HEK293 (cell line): ENCODE measurements around the gene PDLIM1.

Experiments used
- CTCF ChIA-PET: fragments of 350-600 bp; formaldehyde crosslinking; extraction: SDS; loops from one replicate; lab custom pipeline; 2021; ENCODE audit warnings: antibody characterized with exemption; lab: Yijun Ruan, JAX
- POLR2A ChIA-PET: fragments of 300-600 bp; formaldehyde crosslinking; extraction: SDS; loops from one replicate; lab custom pipeline; 2020; ENCODE audit warnings: antibody characterized with exemption, inconsistent platforms; lab: Yijun Ruan, JAX
- H3K27ac ChIP-seq: fragments of 200-500 bp; sonication (Bioruptor generic); 2 replicates; pipeline ENCODE4 v1.5.1; 2014; ENCODE audit warnings: low read depth, low read length, control low read depth, inconsistent platforms; ENCODE audit errors: extremely low read depth
- H3K36me3 ChIP-seq, 2 experiments: fragments of 200-500 bp in 1 of 2; sonication (Bioruptor generic) in 1 of 2; 1 replicate in 1 of 2; 2 replicates in 1 of 2; pipeline ENCODE4 v1.5.1; 2014 to 2017; ENCODE audit warnings: inconsistent platforms in 2 of 2, low read length in 2 of 2; ENCODE audit not compliant: control insufficient read depth in 2 of 2, insufficient read depth in 1 of 2
- H3K4me1 ChIP-seq: fragments of 200-500 bp; sonication (Bioruptor generic); 2 replicates; pipeline ENCODE4 v1.5.1; 2014; ENCODE audit warnings: mild to moderate bottlenecking, low read length, inconsistent platforms; ENCODE audit not compliant: control insufficient read depth, insufficient read depth
- H3K4me3 ChIP-seq: 2 replicates; pipeline ENCODE4 v1.5.1; 2011; ENCODE audit warnings: low read depth, mild to moderate bottlenecking, control low read depth, low read length, moderate library complexity
- H3K9me3 ChIP-seq: fragments of 200-500 bp; sonication (Bioruptor generic); 2 replicates; pipeline ENCODE4 v1.5.1; 2014; ENCODE audit warnings: low read depth, low read length, inconsistent platforms; ENCODE audit not compliant: control insufficient read depth, insufficient read depth
- BCL6B ChIP-seq: fragments of 450-650 bp; formaldehyde crosslinking; IDR thresholded peaks from 2 replicates; pipeline ENCODE4 v1.5.1; 2017; ENCODE audit warnings: missing biosample characterization, missing genetic modification characterization
- CTCF ChIP-seq: fragments of 450-650 bp; formaldehyde crosslinking; IDR thresholded peaks from 2 replicates; pipeline ENCODE4 v1.5.1; 2016; ENCODE audit warnings: missing biosample characterization, missing genetic modification characterization
- KLF8 ChIP-seq: fragments of 450-650 bp; formaldehyde crosslinking; IDR thresholded peaks from 2 replicates; pipeline ENCODE4 v1.5.1; 2016; ENCODE audit warnings: missing biosample characterization, missing genetic modification characterization
- SETDB1 ChIP-seq: IDR thresholded peaks from one replicate; pipeline ENCODE4 v1.6.1; 2017; ENCODE audit warnings: mild to moderate bottlenecking, low read length, moderate library complexity, mixed read lengths; ENCODE audit not compliant: insufficient read length
- YY1 ChIP-seq: fragments of 450-650 bp; formaldehyde crosslinking; IDR thresholded peaks from 2 replicates; pipeline ENCODE4 v1.5.1; 2018; ENCODE audit warnings: missing biosample characterization, missing genetic modification characterization
- YY2 ChIP-seq: fragments of 450-650 bp; formaldehyde crosslinking; IDR thresholded peaks from 2 replicates; pipeline ENCODE4 v1.5.1; 2016; ENCODE audit warnings: missing biosample characterization, missing genetic modification characterization
- ZBTB1 ChIP-seq: fragments of 450-650 bp; formaldehyde crosslinking; IDR thresholded peaks from 2 replicates; pipeline ENCODE4 v1.5.1; 2016; ENCODE audit warnings: missing biosample characterization, missing genetic modification characterization
- ZBTB48 ChIP-seq: fragments of 450-650 bp; formaldehyde crosslinking; IDR thresholded peaks from 2 replicates; pipeline ENCODE4 v1.5.1; 2016; ENCODE audit warnings: missing biosample characterization, missing genetic modification characterization
- ZIC2 ChIP-seq: fragments of 450-650 bp; formaldehyde crosslinking; IDR thresholded peaks from 2 replicates; pipeline ENCODE4 v1.5.1; 2016; ENCODE audit warnings: missing biosample characterization, missing genetic modification characterization
- ZNF16 ChIP-seq: fragments of 450-650 bp; formaldehyde crosslinking; IDR thresholded peaks from 2 replicates; pipeline ENCODE4 v1.5.1; 2016; ENCODE audit warnings: low read depth, missing biosample characterization, missing genetic modification characterization
- ZNF292 ChIP-seq: fragments of 450-650 bp; formaldehyde crosslinking; IDR thresholded peaks from 2 replicates; pipeline ENCODE4 v1.5.1; 2016; ENCODE audit warnings: low read depth, missing biosample characterization, missing genetic modification characterization, borderline replicate concordance
- ZNF341 ChIP-seq: fragments of 450-650 bp; formaldehyde crosslinking; IDR thresholded peaks from 2 replicates; pipeline ENCODE4; 2016; ENCODE audit warnings: low read depth, missing biosample characterization, missing genetic modification characterization
- ZNF366 ChIP-seq: fragments of 450-650 bp; formaldehyde crosslinking; conservative IDR thresholded peaks from 2 replicates; pipeline ENCODE4 v1.5.1; 2016; ENCODE audit warnings: missing biosample characterization, missing genetic modification characterization
- ZNF521 ChIP-seq: fragments of 450-650 bp; formaldehyde crosslinking; IDR thresholded peaks from 2 replicates; pipeline ENCODE4 v1.5.1; 2017; ENCODE audit warnings: missing biosample characterization, mild to moderate bottlenecking, missing genetic modification characterization
- ZNF626 ChIP-seq: fragments of 450-650 bp; sonication (Bioruptor Pico); formaldehyde crosslinking; IDR thresholded peaks from 2 replicates; pipeline ENCODE4 v1.5.1; 2018; ENCODE audit warnings: missing biosample characterization, missing genetic modification characterization, inconsistent platforms
- ZNF692 ChIP-seq: fragments of 450-650 bp; formaldehyde crosslinking; IDR thresholded peaks from 2 replicates; pipeline ENCODE4 v1.5.1; 2016; ENCODE audit warnings: missing biosample characterization, missing genetic modification characterization
- ZSCAN18 ChIP-seq: fragments of 450-650 bp; formaldehyde crosslinking; IDR thresholded peaks from 2 replicates; pipeline ENCODE4 v1.5.1; 2016; ENCODE audit warnings: missing biosample characterization, missing genetic modification characterization

The PDLIM1 gene

GRCh38 chr10:95337423-95338160 lies 46.8 kb upstream of the PDLIM1 start (continued):
- TF ChIP-seq ZBTB48 (tag by site-specific recombination) (no peak), ZSCAN18 (tag by site-specific recombination) (no peak), YY1 (no peak), ZNF292 (tag by site-specific recombination) (no peak), KLF8 (tag by site-specific recombination) (no peak), YY2 (no peak)

- ChIA-PET POLR2A (no interaction called here), CTCF (interaction anchor here (0.6 to 1.3 kb wide), 3 partner anchors 39 to 143 kb away, joined by 3 to 4 read pairs (median 4); no protein-coding TSS in a partner anchor)
- H3K4me1 ChIP-seq, result no peaks in the 10 kb centered on the region
- H3K27ac ChIP-seq, result no peak overlapping the region
- no peaks in the 10 kb centered on the region for H3K36me3 ChIP-seq
- no peaks in the 10 kb centered on the region for H3K9me3 ChIP-seq
- 0 out of 2 replicates have a peak, but pooled peaks have one; percentile 15 for TF ChIP-seq CTCF (tag by site-specific recombination)
- no peak for TF ChIP-seq ZNF366 (tag by site-specific recombination)
- TF ChIP-seq ZNF16, result no peak
- no peak for TF ChIP-seq ZBTB1 (tag by site-specific recombination)
- no peak for TF ChIP-seq BCL6B (tag by site-specific recombination)
- no peak overlapping the region for H3K4me3 ChIP-seq
Observed at GRCh38 chr10:95336702-95337101, 45.9 kb upstream of the PDLIM1 start.

- no peaks in the 10 kb centered on the region for H3K36me3 ChIP-seq
- H3K9me3 ChIP-seq, result no peaks in the 10 kb centered on the region
- no peak overlapping the region for H3K27ac ChIP-seq
- H3K4me1 ChIP-seq, result no peaks in the 10 kb centered on the region
- POLR2A ChIA-PET, result no interaction called here
- no peak for TF ChIP-seq SETDB1
- no peak for TF ChIP-seq ZNF692 (tag by site-specific recombination)
- TF ChIP-seq ZNF521 (tag by site-specific recombination), result no peak
- no peak for TF ChIP-seq ZNF341 (tag by site-specific recombination)
- TF ChIP-seq ZIC2 (tag by site-specific recombination), result no peak
- no peak for TF ChIP-seq ZNF626 (tag by site-specific recombination)
- CTCF ChIA-PET, result interaction anchor here (0.5 to 1.3 kb wide), 3 partner anchors 23 to 143 kb away, joined by 3 to 4 read pairs (median 3); no protein-coding TSS in a partner anchor
- H3K4me3 ChIP-seq, result no peak overlapping the region
Observed at GRCh38 chr10:95335933-95336699, 45.3 kb upstream of the PDLIM1 start.
